Erythroblast (primary cell): Measurements from ENCODE around the gene SOCS1.

Experiments
- GATA1 ChIP-seq: IDR thresholded peaks from 2 replicates; pipeline ENCODE4 v1.6.1; 2011; ENCODE audit warnings: low read depth, mild to moderate bottlenecking, control low read depth, low read length, moderate library complexity
- POLR2A ChIP-seq: IDR thresholded peaks from 2 replicates; pipeline ENCODE4 v1.6.1; 2011; ENCODE audit warnings: mild to moderate bottlenecking, low read length

DNA sequence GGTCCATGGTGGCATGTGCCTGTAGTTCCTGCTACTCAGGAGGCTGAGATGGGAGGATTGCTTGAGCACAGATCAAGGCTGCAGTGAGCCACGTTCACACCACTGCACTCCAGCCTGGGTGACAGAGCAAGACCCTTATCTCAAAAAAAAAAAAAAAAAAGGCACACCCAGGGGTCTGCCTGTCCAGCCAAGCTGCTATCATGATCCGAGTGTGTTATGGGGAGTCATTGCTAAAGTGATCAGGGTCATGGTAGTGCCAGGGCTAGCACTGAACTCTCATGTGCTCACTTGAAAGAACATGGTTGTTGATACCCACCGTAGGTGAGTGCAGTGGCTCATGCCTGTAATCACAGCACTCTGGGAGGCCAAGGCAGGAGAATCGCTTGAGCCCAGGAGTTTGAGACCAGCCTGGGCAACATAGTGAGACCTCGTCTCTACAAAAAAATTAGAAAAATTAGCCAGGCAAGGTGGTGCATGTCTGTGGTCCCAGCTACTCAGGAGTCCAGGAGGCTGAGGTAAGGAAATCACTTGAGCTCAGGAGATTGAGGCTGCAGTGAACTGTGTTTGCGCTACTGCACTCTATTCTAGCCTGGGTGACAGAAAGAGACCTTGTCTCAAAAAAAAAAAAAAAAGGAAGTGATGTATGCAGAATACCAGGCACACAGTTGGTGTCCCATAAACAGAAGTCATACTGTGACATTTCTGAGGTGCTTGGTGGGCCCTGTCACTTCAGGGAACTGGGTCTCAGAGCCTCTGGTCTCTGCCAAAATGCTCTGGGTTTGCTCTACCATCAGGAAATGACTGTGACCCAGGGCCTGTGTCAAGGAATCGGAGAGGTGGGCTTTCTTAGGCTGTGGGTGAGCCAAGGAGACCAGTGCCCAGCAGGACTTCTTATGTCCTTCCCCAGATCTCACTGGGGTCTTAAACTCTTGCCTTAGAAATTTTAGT, 23.0 kb upstream of the SOCS1 start:
- TF ChIP-seq POLR2A (no peak), GATA1 (no peak)
